ENCODE results near the gene BLTP3B. TPM values are rescaled to one million over a fixed set of nuclear protein-coding genes. Genes with fewer than 3 reads are reported as not detected.

The BLTP3B gene
- total RNA-seq, 1 experiment from 2014 or later: 34.5 TPM

DNA sequence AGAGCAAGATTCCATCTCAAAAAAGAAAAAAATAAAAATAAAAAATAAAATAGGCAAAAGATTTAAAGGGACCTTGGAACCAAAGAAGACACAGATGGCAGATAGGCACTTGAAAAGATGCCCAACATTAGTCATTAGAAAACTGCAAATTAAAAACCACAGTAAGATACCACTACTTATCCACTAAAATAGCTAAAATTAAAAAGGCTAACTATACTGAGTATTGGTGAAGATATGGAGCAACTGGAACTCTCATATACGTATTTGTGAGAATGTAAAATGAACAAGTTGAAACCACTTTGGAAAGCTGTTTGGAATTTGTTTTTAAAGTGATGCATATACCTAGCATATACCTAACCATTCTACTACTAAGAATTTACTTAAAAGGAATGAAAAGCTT is 22.3 kb downstream of the BLTP3B start:
- DNase-seq (ENCODE audit: extremely low read depth, low read depth): no peak

DNA sequence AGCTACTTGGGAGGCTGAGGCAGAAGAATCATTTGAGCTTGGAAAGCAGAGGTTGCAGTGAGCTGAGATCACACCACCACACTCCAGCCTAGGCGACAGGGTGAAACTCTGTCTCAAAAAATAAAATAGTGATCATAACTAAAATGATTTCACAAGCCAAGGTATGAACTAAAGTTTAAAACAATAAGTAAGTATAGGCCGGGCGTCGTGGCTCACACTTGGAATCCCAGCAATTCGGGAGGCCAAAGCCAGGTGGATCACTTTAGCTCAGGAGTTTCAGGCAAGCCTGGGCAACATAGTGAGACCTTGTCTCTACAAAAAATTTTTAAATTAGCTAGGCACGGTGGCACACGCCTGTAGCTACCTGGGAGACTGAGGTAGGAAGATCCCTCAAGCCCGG is 27.4 kb downstream of the BLTP3B start:
- DNase-seq (ENCODE audit: extremely low read depth, low read depth): no peak

DNA sequence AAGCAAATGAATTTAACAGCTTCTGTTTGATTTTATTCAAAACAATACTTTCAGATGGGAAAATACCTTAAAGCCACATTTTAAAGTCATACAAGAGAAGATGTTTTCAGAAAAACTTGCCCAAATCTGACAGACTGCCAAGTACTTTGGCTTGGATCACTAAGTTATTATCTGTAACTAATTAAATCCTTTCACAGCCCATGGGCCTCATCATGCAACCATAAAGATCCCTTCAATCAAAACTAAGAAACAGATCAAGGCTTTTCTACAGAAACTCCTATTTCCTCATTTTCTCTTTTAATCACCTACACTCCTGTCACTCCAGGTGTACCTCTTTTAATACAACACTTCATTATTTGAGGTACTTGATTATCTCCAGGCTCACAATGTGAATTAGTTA is 28.1 kb downstream of the BLTP3B start:
- no peak for DNase-seq (ENCODE audit: extremely low read depth, low read depth)

DNA sequence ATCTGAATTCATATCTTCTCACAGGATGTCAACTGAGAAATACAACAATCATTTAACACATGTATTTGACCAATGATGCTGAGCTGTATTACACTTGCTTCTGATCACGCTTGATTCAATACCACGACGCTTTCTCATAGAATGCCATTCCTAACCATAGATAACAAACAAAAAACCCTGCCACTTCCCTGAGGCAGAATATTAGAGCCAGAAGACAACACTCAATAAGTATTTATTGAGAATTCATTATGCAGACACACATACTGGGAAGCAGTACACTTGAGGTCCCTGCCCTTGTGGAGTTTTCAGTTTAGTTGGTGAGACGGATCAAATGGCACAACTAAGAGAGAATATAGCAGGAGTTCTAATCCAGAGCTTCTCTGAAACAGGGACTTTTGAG is 32.4 kb downstream of the BLTP3B start:
- DNase-seq (ENCODE audit: extremely low read depth, low read depth): no peak

DNA sequence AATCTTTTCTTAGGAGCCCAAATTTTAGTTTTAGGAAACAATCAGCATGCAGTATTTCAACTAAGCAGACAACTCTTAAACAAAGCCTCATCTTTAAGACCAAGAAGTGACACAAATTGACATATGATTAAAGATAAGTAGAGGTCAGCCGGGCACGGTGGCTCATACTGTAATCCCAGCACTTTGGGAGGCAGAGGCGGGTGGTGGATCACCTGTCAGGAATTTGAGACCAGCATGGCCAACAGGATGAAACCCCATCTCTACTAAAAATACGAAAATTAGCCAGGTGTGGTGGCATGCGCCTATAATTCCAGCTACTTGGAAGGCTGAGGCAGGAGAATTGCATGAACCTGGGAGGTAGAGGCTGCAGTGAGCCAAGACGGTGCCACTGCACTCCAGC is 35.8 kb downstream of the BLTP3B start:
- no peak for DNase-seq (ENCODE audit: extremely low read depth, low read depth)

DNA sequence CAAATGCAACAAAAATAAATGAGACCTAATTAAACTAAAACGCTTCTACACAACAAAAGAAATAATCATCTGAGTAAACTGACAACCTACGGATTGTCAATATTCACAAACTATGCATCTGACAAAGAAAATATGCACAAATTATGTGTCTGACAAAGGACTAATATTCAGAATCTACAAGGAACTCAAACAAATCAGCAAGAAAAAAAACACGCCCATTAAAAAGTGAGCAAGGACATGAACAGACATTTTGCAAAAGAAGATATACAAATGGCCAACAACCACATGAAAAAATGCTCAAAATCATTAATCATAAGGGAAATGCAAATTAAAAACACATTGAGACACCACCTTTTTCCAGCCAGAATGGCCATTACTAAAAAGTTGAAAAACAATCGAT is 37.0 kb downstream of the BLTP3B start:
- no peak for DNase-seq (ENCODE audit: extremely low read depth, low read depth)

DNA sequence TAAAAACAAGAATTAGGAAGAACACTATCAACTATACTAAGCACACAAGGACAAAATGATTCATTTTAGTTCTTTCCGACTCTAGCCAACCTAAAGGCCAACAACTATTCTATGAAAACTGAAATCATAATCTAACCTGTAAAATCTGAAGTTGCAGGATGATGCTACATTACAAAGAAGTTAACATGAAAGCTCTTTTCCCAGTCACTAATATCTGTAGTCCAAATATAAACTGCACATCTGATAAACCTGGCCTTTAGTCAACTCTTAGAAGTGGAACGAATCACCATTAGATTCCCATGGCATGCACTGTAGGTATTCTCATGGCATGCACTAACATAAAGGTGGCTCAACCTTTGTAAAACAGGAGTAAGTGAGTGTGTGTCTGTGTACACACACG is 41.7 kb downstream of the BLTP3B start:
- no peak for DNase-seq (ENCODE audit: extremely low read depth, low read depth)

Small RNAs within 50 kb of the gene (small RNA-seq; reads per million reads assigned to genes)
- gene MIR1827 (0 reads per million in 2 experiments), gene RN7SL176P (0 reads per million in 2 experiments)

Other genes with a start within 250 kb of the BLTP3B start
- gene ANKS1B, start 157.9 kb downstream of the BLTP3B start, total RNA-seq (2014; rRNA removed; shearing (Covaris generic)): 0.10 TPM in 1 of 2 replicates, not detected in the other
- 41.5 and 42.2 TPM in 2 replicates for gene ACTR6, start 57.9 kb upstream of the BLTP3B start, total RNA-seq (2014; rRNA removed; shearing (Covaris generic))
- gene DEPDC4, start 124.2 kb upstream of the BLTP3B start, total RNA-seq (2014; rRNA removed; shearing (Covaris generic)): 1.7 and 3.3 TPM in 2 replicates
- 54.0 and 56.1 TPM in 2 replicates for gene SCYL2, start 124.3 kb upstream of the BLTP3B start, total RNA-seq (2014; rRNA removed; shearing (Covaris generic))
- gene SLC17A8, start 214.2 kb upstream of the BLTP3B start, total RNA-seq (2014; rRNA removed; shearing (Covaris generic)): not detected in 2 replicates